CD4-positive, alpha-beta T cell treated with Interleukin-12 subunit alpha and Interleukin-12 subunit beta, for 1 hour (primary cell): Measurements from ENCODE around the gene CYP2E1.
"Not testable (repeated sequence)": the region's sequence is repeated elsewhere in the genome, so short reads cannot be mapped to it uniquely, and the experiment has no call there.

ENCODE experiments used
- DNase-seq: peaks from one replicate; pipeline ENCODE4 v3.0.0-alpha.2; 2020

The CYP2E1 gene

DNA sequence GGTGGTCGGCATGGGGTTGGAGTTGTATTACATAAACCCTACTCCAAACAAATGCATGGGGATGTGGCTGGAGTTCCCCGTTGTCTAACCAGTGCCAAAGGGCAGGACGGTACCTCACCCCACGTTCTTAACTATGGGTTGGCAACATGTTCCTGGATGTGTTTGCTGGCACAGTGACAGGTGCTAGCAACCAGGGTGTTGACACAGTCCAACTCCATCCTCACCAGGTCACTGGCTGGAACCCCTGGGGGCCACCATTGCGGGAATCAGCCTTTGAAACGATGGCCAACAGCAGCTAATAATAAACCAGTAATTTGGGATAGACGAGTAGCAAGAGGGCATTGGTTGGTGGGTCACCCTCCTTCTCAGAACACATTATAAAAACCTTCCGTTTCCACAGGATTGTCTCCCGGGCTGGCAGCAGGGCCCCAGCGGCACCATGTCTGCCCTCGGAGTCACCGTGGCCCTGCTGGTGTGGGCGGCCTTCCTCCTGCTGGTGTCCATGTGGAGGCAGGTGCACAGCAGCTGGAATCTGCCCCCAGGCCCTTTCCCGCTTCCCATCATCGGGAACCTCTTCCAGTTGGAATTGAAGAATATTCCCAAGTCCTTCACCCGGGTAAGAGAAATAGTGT, at the start of gene CYP2E1:
TSS of gene CYP2E1 (plus strand) at position 407 of the 632 bp plus-strand sequence. CDS start at position 440, 33 bp downstream.
- DNase-seq = no peak

DNA sequence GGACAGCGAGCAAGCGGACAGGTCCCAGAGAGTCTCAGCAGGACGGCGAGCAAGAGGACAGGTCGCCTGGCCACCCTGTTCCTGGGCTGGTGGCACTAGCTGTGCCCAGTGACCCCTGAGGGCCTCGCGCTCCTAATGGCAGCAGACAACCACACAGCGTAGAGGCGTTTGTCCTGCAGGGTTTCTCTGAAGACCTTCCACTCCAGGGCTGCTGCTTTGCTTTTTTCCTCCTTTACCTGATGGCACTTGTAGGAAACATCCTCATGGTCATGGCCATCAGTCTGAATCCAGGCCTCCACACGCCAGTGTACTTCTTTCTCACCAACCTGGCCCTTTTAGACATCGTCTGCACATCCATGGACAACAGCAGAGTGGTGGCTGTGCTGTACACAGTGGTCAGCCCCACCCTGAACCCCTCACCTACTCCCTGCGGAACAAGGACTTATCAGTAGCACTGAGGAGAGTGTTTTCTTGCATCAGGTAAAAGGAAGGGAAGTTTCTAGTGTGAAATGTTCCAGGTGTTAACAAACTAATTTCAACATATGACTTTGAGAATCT, 46.0 kb upstream of the CYP2E1 start:
- DNase-seq = no peak

DNA sequence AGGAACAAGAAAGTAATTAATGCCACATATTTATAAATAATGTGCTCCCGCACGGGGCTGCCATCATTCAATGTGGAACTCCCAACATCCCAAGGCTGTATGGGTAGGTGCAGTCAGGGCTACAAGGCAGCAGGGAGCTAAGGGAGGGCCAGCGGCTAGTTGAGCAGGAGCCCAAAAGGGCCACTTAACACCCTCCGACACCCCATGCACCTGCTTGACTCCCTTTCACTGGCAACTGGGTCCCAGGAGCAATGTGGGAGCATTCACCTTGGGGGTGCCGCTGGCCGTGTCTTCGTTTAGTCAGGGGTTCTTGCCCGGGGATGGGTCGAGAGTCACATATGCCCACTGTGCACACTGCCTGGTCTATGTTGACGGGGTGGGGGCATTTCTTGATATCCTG, 45.5 kb upstream of the CYP2E1 start:
- no peak for DNase-seq

DNA sequence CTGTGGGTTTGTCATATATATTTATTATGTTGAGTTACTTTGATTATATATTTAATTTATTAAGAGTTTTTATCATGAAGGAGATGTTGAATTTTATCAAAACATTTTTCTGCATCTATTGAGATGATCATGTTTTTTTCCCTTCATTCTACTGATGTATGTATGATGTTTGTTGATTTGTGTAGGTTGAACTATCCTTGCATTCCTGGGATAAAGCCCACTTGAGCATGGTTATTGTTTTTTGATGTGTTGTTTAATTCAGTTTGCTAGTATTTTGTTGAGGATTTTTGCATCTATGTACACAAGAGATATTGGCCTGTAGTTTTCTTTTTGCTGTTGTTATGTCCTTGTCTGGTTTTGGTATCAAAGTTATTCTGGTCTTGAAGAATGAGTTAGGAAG, 42.3 kb upstream of the CYP2E1 start:
- DNase-seq = no peak

DNA sequence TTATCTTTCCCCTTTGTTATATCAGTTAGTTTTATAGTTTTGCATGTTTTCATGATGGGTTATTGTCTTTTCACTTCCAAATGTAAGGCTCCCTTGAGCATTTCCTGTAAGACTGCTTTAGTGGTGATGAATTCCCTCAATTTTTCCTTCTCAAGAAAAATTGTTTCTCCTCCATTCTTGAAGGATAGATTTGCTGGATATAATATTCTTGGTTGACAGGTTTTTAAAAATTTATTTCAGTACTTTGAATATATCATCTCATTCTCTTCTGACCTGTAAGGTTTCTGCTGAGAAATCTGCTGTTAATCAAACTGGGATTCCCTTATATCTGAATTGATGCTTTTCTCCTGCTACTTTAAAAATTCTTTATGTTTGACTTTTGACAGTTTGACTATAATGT, 40.1 kb upstream of the CYP2E1 start:
- no peak for DNase-seq

DNA sequence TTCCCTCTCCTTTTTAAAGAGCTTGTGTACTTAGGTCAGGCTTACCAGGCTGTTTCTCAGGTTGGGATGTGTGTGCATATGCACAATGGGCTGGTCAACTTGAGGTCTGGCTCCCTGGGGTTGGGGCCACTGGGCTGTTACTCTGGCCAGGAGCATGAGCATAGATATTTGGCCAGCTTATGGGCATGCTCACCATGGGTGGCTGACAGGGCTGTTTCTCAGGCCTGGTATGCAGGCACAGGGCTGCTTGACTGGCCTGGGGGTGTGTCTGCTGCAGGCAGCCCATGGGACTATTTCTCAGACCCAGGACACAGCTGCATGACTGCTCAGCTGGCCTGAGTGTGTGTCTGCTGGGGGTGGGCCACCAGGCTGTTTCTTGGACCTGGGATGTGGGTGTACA, 38.8 kb upstream of the CYP2E1 start:
- no peak for DNase-seq

DNA sequence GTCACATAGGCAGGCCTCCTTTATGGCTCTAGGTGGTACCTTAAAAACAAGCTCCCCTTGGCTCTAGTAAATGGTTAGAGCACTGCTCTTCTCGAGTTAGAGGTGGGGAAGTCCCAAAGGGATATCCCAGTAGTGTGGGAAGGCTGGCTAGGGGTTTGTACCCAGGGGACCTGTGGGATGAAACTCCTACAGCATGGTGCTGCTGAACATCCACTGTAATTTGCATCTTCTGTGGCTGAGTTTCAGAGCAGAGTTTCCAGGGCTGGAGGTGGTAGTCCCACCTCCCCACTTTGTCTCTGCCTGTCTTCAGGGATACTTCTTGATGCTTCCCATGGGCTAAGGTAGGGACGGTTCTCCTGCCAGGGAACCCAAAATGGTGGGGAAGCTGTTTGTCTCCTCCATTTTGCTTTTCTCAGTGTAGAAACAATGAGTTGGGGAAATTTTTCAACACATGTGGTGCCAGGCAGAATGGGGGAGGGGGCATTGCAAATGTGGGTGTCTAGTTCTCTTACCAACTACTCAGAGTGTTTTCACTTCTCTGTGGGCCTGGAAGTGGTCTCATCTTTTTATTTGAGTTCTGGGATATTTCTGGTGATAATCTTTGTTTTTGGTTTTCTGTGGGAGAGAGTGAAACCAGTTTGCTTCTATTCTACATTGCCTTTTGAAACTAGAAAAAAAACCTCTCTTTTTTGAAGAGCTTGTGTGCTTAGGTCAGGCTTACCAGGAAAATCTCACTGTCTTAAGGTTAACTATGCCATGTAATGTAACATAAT, 37.2 kb upstream of the CYP2E1 start:
- DNase-seq = no peak

DNA sequence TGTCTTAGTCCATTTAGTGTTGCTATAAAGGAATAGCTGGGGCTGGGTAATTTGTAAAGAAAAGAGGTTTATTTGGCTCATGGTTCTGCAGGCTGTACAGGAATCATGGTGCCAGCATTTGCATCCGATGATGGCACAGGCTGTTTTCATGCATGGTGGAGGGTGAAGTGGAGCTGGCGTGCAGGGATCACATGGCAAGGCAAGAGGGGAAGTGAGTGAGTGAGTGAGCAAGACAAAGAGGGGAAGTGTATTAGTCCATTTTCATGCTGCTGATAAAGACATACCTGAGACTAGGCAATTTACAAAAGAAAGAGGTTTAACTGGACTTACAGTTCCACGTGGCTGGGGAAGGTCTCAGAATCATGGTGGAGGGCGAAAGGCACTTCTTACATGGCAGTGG, 33.6 kb upstream of the CYP2E1 start:
- not testable (repeated sequence) for DNase-seq

DNA sequence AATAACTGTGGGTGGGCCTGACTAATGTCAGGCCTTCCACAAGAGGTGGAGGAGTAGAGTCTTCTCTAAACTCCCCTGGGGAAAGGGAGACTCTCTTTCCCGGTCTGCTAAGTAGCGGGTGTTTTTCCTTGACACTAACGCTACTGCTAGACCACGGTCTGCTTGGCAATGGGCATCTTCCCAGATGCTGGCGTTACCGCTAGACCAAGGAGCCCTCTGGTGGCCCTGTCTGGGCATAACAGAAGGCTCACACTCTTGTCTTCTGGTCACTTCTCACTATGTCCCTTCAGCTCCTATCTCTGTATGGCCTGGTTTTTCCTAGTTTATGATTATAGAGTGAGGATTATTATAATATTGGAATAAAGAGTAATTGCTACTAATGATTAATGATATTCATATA, 29.8 kb upstream of the CYP2E1 start:
- DNase-seq = peak; percentile 7

DNA sequence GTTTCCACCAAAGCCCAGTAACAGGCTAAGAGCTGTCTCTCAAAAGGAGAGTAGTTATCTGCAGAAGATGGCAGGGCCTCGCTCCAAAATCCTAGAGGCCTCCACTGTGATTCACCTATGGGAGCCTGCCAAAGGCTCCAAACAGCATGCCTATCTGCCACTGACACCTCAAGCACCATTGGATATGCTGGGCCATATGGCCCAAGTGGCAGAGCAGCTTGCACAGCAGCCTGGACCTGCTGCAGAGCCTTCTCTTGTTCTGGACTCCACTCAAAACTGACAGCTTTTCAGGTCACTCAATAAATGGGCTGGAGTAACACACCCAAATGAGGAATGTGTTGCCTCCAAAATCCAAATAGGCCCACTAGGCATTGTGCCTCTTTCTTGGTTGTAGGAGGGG, 28.0 kb upstream of the CYP2E1 start:
- not testable (repeated sequence) for DNase-seq

DNA sequence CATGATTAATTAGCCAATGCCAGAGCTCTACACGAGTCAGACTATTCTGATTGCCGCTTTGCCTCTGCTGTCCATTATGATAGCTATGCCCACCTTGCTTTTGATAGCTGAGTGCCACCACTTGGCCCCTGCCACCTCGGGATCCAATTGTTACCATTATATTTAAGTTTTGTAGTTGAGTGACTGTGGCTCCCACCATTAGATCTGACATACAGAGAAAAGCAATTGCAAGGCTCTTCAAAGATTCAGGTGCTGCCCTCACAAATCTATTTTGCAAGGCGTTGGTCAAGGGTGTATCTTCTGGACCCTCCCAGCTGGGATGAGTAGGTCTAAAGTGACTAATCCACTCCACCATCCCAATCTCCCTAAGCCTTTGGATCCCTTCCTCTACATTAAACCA, 26.3 kb upstream of the CYP2E1 start:
- DNase-seq = not testable (repeated sequence)

DNA sequence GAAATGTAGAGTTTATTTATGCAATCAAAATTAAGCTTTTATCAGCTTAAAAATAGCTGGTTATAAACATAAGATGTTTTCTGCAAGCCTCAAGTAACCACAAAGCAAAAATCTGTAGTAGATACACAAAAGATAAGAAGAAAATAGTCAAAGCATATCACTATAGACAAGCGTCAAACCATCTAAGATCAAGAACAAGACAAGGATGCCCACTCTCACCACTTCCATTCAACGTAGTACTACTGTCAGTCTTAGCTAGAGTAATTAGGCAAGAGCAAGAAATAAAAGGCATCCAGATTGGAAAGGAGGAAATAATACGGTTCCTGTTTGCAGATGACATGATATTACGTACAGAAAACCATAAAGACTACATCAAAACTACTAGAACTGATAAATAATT, 17.5 kb upstream of the CYP2E1 start:
- no peak for DNase-seq

DNA sequence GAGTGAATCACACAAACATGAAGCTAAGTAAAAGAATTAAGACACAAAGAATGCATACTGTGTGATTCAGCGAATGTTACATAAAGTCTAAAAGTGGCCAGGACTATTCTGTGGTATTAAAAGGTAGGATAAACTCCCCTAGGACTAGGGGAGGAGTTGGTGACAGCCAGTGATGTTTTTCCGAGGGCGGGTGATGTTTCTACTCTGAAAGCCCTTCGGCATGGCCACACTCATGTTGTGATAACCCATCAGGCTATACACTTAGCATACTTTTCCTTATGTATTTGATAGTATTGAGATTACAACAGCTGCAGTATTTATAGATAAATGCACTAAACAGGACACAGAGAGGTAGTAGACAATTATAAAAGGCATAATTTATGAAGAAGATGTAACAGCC, 15.8 kb upstream of the CYP2E1 start:
- no peak for DNase-seq

DNA sequence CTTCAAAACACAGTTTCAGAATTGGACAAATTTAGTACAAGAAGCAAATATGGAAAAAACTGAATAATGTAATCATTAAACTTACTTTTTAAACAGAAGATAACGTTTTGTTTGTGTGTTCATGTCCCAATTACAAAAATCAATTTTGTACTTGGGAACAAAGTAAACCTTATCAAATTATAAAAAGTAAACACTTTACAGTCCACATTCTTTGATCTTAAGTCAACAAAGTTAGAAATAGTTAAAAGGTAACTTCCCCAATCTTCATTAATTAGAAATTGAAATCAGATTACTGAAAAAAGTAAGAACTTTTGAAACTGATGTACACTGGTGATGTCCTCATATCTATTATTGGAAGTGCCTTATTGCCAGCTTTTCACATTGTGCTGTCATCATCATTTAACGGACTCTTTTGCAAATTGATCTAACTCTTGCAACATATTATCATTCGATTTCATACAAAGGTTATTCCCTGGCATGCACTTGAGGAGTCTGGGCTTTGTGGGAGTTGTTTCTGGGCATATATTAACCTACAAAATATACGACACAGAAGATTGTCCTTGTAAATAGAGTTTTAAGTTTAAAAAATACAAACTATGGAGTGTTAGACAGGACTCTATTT, 15.1 kb upstream of the CYP2E1 start:
- DNase-seq = no peak

DNA sequence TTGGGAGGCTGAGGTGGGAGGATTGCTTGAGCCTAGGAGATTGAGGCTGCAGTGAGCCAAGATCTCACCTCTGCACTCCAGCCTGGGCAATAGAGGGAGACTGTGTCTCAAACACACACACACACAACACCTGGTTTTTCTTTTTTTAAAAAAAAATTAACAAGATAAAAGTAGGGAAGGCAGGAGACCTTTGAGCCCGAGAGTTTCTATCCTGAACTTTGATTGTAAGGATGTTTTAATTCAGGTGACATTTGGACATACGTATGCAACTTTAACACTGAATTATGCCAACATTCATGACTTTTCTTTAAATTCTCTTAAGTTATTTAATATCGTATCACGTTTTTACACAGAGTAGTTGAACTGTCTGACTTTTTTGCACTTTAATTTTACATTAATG, 11.7 kb upstream of the CYP2E1 start:
- no peak for DNase-seq

DNA sequence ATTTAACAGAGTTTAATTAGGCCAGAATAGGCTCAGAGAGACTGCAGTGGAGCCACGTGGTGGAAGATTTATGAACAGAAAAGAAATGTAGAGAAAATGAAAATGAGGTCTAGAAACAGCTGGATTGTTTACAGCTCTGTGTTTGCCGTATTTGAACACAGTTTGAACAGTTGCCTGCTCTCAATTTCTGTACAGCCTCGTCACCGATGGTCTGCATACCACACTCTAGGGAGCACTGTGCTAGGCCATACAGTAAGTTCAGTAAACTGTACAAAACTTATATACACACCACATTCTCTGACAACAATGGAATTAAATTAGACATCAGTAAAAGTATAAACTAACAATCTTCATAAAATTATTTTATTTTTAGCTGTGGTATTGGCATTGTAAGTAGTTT, 11.1 kb upstream of the CYP2E1 start:
- no peak for DNase-seq

DNA sequence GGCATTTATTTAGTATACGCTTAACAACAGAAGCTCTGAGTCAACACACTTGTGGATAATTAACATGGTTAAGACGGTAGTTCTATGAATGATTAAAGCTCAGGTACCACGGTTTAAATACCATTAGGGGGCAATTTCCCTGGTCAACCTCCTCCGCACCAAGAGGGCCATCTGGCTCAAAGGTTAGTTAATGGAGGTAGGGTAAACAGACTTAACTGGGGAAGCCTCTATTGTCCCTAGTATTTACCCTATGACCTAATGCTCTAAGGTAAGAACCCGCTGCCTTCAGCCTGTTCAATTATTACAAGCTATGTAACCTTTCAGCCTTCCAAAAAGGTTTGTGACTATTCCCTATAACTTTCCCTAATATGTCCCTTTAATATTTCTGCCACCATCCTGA, 8.6 kb upstream of the CYP2E1 start:
- not testable (repeated sequence) for DNase-seq

DNA sequence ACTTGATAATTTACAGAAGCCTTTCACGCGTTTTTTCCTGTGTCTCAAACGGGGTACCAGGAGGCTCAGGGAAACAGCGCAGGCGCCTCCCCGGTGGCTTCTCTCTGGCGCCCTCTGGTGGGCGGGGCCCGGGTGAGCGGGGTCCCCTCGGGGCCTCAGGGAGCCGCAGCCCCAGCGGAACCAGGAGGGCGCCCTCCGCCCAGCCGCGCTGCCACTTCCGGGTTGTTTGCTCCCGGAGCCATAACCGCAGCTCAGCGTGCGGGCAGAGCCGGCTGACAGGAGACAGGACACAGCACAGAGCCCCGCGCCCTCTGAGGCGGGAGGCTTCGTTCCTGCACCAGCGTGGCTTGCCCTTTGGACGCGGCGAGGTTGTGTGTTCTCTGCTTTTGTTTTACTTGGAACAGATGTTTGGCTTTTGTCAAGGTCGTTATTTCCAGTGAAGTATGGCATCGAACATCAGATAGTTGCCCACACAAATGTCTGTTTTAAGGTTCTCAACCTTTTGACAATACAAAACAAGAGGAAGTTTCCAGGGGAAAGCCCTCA, 6.9 kb upstream of the CYP2E1 start:
- peak; percentile 89 for DNase-seq

DNA sequence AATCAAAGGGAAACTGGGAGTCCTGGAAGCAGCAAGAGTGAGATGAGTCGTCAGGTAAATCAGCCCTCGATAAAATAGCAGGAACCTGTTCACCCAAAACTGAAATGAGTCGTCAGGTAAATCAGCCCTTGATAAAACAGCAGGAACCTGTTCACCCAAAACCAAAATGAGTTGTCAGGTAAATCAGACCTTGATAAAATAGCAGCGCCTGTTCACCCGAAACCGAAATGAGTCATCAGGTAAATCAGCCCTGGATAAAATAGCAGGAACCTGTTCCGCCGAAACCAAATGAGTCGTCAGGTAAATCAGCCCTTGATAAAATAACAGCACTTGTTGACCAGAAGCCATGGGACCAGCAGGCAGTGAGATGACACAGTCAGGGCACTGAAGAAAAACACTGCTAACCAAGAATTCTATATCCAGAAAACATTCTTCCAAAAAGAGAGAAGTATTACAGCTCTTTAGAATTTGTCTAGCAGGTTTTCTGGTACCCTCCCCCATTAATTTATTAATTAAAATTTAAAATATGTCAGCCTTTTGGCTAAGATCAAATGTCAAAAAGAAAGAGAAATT, 3.4 kb upstream of the CYP2E1 start:
- DNase-seq = no peak

DNA sequence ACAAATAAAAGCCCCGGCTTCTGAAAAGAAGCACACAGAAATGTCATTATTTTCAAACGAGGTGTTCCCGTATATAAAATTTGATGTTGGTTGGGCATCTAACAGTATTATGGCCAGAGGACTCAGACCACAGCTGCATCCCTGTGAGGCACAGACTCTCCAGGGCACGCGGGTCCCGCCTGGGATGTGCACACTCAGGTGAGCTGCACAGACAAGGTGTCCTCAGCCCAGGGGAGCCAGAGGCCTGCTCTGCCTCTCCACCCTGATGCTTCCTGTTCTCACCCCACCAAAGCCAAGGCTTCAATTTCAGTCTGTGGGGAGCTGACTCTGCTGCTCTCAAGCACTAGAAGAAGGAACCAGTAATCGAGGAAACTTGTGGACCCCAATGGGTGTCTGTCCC, 1.7 kb upstream of the CYP2E1 start:
- DNase-seq = no peak

DNA sequence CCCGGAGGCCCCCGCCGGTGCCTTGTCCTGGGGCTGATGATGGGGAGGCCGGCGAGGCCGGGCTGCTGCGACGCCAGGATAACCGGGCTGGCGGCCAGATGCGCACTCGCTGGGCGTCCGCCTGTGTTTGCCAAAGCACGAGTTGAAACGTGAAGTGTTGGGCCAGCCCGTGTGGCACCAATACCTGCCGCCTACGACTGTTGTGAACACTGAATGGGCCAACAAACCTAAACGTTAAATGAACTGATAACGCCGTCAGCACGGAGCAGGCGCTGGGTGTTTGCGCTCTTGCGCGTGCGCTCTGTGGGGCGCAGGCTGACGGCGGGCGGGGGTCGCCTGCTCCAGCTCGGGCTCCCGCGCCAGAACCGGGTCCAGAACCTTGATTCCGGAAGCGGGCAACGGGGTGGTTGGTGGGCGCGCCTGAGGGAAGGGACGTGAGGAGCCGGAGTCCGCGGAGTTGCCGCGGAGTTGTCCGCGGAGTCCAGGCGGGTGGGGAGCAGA, 658 bp downstream of the CYP2E1 start:
- no peak for DNase-seq

DNA sequence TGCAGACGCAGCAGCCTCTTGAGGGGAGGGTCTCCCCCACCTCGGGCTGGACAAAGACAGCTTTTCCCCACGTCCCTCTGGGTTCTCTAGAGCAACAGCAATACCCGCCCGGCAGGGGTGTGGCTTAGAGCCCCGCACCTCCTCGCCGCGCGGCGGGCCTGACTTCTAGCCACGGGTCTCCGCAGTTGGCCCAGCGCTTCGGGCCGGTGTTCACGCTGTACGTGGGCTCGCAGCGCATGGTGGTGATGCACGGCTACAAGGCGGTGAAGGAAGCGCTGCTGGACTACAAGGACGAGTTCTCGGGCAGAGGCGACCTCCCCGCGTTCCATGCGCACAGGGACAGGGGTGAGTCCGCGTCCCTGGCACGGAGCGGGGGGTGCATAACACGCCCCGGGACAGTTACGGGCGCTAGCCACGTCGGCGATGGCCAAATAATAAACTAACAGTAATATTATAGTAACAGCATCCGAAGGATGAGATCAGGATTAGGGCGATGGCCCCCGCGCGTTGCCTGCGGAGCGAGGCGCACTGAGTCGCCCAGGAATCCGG, 1.2 kb downstream of the CYP2E1 start:
- no peak for DNase-seq
